LHCN-M2 (cell line): ENCODE data around the gene PLAAT3. TPM values are rescaled to one million over a fixed set of nuclear protein-coding genes. Genes with fewer than 3 reads are reported as not detected.
A peak's percentile ranks its signal among the peaks of the same experiment; 100 is the strongest.
"Not testable (repeated sequence)": the region's sequence is repeated elsewhere in the genome, so short reads cannot be mapped to it uniquely, and the experiment has no call there.

Experiments
- DNase-seq: peaks from one replicate; pipeline ENCODE4 v3.0.0-alpha.2; 2012; ENCODE audit warnings: low read depth
- polyA plus RNA-seq: library from polyadenylated mRNA; unstranded; fragments of >200 nt; gene quantifications from one replicate; pipeline ENCODE4 v1.2.1, GENCODE V29; 2012; ENCODE audit warnings: missing spikeins
- total RNA-seq: library from RNA; depleted of rRNA; stranded (reverse); fragments of >200 nt; gene quantifications from 2 replicates; pipeline ENCODE4 v1.2.3, GENCODE V29; 2014; rRNA removed

Gene PLAAT3
- total RNA-seq = 8.5 and 19.1 TPM in 2 replicates
- polyA plus RNA-seq = 60.8 TPM

GRCh38 chr11:63614136-63614671 is at the start of gene PLAAT3:
Gene PLAAT3, minus strand, starts transcription at chr11:63614433. Its CDS starts 419 bp downstream, at chr11:63614014.
- DNase-seq = peak; percentile 64

GRCh38 chr11:63663809-63664208 is 49.6 kb upstream of the PLAAT3 start:
- DNase-seq = peak; percentile 80

GRCh38 chr11:63660972-63661371 is 46.7 kb upstream of the PLAAT3 start:
- DNase-seq = no peak

GRCh38 chr11:63652671-63653070 is 38.4 kb upstream of the PLAAT3 start:
- DNase-seq = no peak

- no peak for DNase-seq
These were observed 29.0 kb upstream of the PLAAT3 start for GRCh38 chr11:63643205-63643604.

- DNase-seq = no peak
These were observed 27.5 kb upstream of the PLAAT3 start for GRCh38 chr11:63641727-63642126.

GRCh38 chr11:63639199-63639832 is 25.1 kb upstream of the PLAAT3 start:
- peak; percentile 22 for DNase-seq

GRCh38 chr11:63638436-63638835 is 24.2 kb upstream of the PLAAT3 start:
- DNase-seq = not testable (repeated sequence)

- peak; percentile 47 for DNase-seq
These were observed 21.7 kb upstream of the PLAAT3 start for GRCh38 chr11:63635762-63636465.

- peak; percentile 52 for DNase-seq
These were observed 15.2 kb upstream of the PLAAT3 start for GRCh38 chr11:63629426-63629825.

- DNase-seq = no peak
These were observed 9.4 kb upstream of the PLAAT3 start for GRCh38 chr11:63623513-63624140.

GRCh38 chr11:63622323-63622722 is 8.1 kb upstream of the PLAAT3 start:
- no peak for DNase-seq

- no peak for DNase-seq
These were observed 6.8 kb upstream of the PLAAT3 start for GRCh38 chr11:63621071-63621470.

GRCh38 chr11:63619967-63620366 is 5.7 kb upstream of the PLAAT3 start:
- DNase-seq = no peak

GRCh38 chr11:63617686-63618085 is 3.5 kb upstream of the PLAAT3 start:
- DNase-seq = not testable (repeated sequence)

- no peak for DNase-seq
These were observed 2.7 kb upstream of the PLAAT3 start for GRCh38 chr11:63616953-63617352.

- DNase-seq = peak; percentile 46
These were observed 607 bp downstream of the PLAAT3 start for GRCh38 chr11:63613517-63614135.

- DNase-seq = no peak
These were observed 2.1 kb downstream of the PLAAT3 start for GRCh38 chr11:63612181-63612580.

GRCh38 chr11:63611395-63611747 is 2.9 kb downstream of the PLAAT3 start:
- DNase-seq = no peak

GRCh38 chr11:63610604-63611394 is 3.4 kb downstream of the PLAAT3 start:
- no peak for DNase-seq

- no peak for DNase-seq
These were observed 4.2 kb downstream of the PLAAT3 start for GRCh38 chr11:63609971-63610580.
